ENCODE results near the gene CCDC57. TPM values are rescaled to one million over a fixed set of nuclear protein-coding genes. Genes with fewer than 3 reads are reported as not detected.

The CCDC57 gene
- total RNA-seq, 1 donor from 2014 or later: 10.8 TPM

- FAIRE-seq (no peak), DNase-seq (ENCODE audit: low read depth) (no peak)
- peaks cover 45% of the 10 kb centered on the region for H3K36me3 ChIP-seq (ENCODE audit: control insufficient read depth, insufficient read depth, low read length)
- no peak overlapping the region for H3K4me3 ChIP-seq (ENCODE audit: low read depth, low read length)
- H3K27me3 ChIP-seq (ENCODE audit: control insufficient read depth, insufficient read depth, low read length): no peaks in the 10 kb centered on the region
- TF ChIP-seq CTCF (IDR thresholded peaks at IDR 0.05; ENCODE audit: insufficient read depth, low read length, severe bottlenecking): peak; percentile 86
Measured at GRCh38 chr17:82236142-82236971, 23.7 kb upstream of the CCDC57 start.

DNA sequence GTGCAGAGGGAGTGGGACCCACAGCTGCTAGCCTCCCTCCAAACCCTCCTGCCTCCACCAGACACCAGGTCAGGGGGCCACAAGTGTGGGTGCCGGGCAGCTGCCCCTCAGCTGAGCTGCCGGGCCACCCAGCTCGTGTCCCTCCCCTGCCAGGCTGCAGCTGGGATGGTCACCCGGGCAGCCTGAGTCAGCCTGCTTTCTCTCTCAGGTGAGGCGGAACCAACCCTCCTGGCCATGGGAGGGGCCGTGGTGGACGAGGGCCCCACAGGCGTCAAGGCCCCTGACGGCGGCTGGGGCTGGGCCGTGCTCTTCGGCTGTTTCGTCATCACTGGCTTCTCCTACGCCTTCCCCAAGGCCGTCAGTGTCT is 23.1 kb upstream of the CCDC57 start:
- FAIRE-seq (no peak), DNase-seq (ENCODE audit: low read depth) (peak; percentile 29)
- Histone ChIP-seq H3K36me3 (ENCODE audit: control insufficient read depth, insufficient read depth, low read length) (peaks cover 45% of the 10 kb centered on the region), H3K27me3 (ENCODE audit: control insufficient read depth, insufficient read depth, low read length) (no peaks in the 10 kb centered on the region), H3K4me3 (ENCODE audit: low read depth, low read length) (no peak overlapping the region)
- no peak for TF ChIP-seq CTCF (IDR thresholded peaks at IDR 0.05; ENCODE audit: insufficient read depth, low read length, severe bottlenecking)

- H3K36me3 ChIP-seq (ENCODE audit: control insufficient read depth, insufficient read depth, low read length): peaks cover 45% of the 10 kb centered on the region
- TF ChIP-seq CTCF (IDR thresholded peaks at IDR 0.05; ENCODE audit: insufficient read depth, low read length, severe bottlenecking): no peak
- H3K4me3 ChIP-seq (ENCODE audit: low read depth, low read length): no peak overlapping the region
- DNase-seq (ENCODE audit: low read depth): no peak
- no peaks in the 10 kb centered on the region for H3K27me3 ChIP-seq (ENCODE audit: control insufficient read depth, insufficient read depth, low read length)
- no peak for FAIRE-seq
Measured at GRCh38 chr17:82235056-82235774, 22.6 kb upstream of the CCDC57 start.

DNA sequence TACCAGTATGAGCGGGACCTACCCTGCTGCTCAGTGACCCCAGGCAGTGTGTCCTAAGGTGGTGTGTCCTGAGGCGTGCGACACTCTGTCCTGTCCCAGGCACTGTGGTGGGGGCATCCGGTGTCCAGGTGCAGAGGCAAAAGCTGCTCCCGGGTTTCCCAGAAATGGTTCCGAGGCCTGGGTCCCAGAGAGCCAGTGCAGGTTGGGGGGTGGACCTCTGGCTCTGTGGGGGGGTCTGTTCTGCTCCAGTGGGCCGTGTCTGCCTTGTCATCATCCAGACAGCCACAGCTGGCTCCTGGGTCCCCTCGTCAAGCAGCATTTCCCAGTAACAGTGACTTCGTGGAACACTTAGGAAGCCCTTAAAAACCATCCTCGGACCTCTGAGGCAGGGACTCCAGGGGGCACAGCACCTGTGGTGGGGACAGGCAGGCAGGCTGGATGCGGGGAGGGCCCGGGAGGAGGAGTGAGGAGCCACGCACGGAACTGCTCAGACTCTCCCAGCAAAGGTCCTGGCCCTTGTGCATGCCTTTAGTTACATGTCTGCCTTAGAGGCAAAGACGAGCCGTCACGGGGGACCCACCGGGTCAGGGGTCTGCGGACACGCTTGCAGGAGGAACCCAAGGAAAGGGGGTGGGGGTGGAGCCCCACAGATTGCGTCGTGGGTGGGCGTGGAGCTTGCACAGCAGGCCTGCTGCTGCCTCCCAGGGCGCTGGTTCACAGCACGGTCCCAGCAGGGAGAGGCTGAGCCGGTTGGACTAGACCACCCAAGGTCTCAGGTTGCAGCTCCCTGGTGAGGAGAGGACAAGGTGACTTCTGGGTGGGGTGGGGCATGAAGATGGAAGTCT is 21.8 kb upstream of the CCDC57 start:
- TF ChIP-seq CTCF (IDR thresholded peaks at IDR 0.05; ENCODE audit: insufficient read depth, low read length, severe bottlenecking): no peak
- no peak overlapping the region for H3K4me3 ChIP-seq (ENCODE audit: low read depth, low read length)
- peaks cover 41% of the 10 kb centered on the region for H3K36me3 ChIP-seq (ENCODE audit: control insufficient read depth, insufficient read depth, low read length)
- FAIRE-seq (no peak), DNase-seq (ENCODE audit: low read depth) (no peak)
- no peaks in the 10 kb centered on the region for H3K27me3 ChIP-seq (ENCODE audit: control insufficient read depth, insufficient read depth, low read length)

GRCh38 chr17:82232876-82233785 is 20.5 kb upstream of the CCDC57 start:
- Histone ChIP-seq H3K4me3 (ENCODE audit: low read depth, low read length) (no peak overlapping the region), H3K36me3 (ENCODE audit: control insufficient read depth, insufficient read depth, low read length) (peaks cover 35% of the 10 kb centered on the region), H3K27me3 (ENCODE audit: control insufficient read depth, insufficient read depth, low read length) (no peaks in the 10 kb centered on the region)
- DNase-seq (ENCODE audit: low read depth) (no peak), FAIRE-seq (no peak)
- no peak for TF ChIP-seq CTCF (IDR thresholded peaks at IDR 0.05; ENCODE audit: insufficient read depth, low read length, severe bottlenecking)

Data from bronchial epithelial cell (primary cell).